MM.1S (cell line): ENCODE measurements around the gene ITM2C.

Experiments
- CTCF ChIP-seq: fragments of 300-600 bp; sonication (generic); IDR thresholded peaks from 2 replicates; pipeline ENCODE4 v1.5.1; 2016; ENCODE audit warnings: antibody characterized with exemption, low read length, mixed read lengths
- EZH2 ChIP-seq: fragments of 300-600 bp; sonication (generic); optimal IDR thresholded peaks from 2 replicates; pipeline ENCODE3; 2017; ENCODE audit warnings: low read depth, mild to moderate bottlenecking, antibody characterized with exemption, low read length, mixed read lengths
- EZH2phosphoT487 ChIP-seq: fragments of 300-600 bp; sonication (generic); IDR thresholded peaks from 2 replicates; pipeline ENCODE4 v1.6.1; 2018; ENCODE audit warnings: antibody characterized with exemption, low read length

- TF ChIP-seq CTCF (no peak), EZH2 (no peak), EZH2phosphoT487 (no peak)
Observed at GRCh38 chr2:230912046-230912445, 47.3 kb downstream of the ITM2C start.
